ENCODE data around the gene TGFB3. TPM values are rescaled to one million over a fixed set of nuclear protein-coding genes. Genes with fewer than 3 reads are reported as not detected.
A peak's percentile ranks its signal among the peaks of the same experiment; 100 is the strongest.

Gene TGFB3
- total RNA-seq, 6 donors from 2014 or later, result 6.5 to 28.6 (median 12.3) TPM

- Histone ChIP-seq H3K27me3 (no peaks in the 10 kb centered on the region), H3K4me1 (peaks cover 21 to 42% (median 27%) of the 10 kb centered on the region in 4 donors), H3K36me3 (no peaks in the 10 kb centered on the region), H3K9me3 (no peaks in the 10 kb centered on the region), H3K4me3 (no peak overlapping the region), H3K27ac (no peak overlapping the region)
- ATAC-seq (ENCODE audit: low FRiP score in 2 of 2) (no peak), DNase-seq (no peak)
- TF ChIP-seq EP300 (IDR thresholded peaks at IDR 0.05), result no peak
- TF ChIP-seq CTCF (IDR thresholded peaks at IDR 0.05), result no peak
- TF ChIP-seq POLR2AphosphoS5 (IDR thresholded peaks at IDR 0.05), result no peak
- no peak for TF ChIP-seq POLR2A (IDR thresholded peaks at IDR 0.05)
- WGBS, 2 donors, result 59 to 70% methylated on average over 8 of the region's 8 CpGs
Measured at GRCh38 chr14:75976826-75977581, 4.8 kb downstream of the TGFB3 start.

DNA sequence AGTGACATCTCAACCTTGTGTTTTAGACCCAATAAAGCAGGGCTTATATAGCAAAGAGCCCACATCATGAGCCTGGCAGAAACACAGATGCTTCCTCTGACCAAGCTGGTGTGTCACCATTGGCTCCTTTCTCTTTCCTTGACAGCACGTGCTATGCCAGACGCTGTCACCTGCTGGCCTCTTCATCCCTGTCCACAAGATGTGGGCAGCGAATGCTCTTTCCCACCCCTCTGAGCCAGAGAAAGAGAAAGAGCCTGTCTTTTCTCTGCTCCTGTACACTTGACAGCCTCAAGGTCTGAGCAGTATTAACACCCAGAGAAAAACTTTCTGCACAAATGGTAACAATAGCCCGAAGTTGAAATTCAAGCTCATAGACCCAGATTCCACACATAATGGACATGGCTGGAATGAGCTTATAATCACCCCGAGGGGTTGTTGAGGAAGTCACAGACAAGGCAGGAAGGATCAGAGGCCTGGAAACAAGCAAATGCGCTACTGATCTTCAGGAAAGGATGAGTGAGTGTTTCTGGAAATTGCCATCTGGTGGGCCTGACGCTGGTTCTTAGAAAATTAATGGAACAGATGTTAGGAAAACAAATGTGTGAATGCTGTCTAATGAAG is 8.9 kb downstream of the TGFB3 start:
- Histone ChIP-seq H3K27ac (no peak overlapping the region), H3K4me1 (peaks cover 0 to 4% (median 1%) of the 10 kb centered on the region in 4 donors), H3K9me3 (no peaks in the 10 kb centered on the region), H3K4me3 (no peak overlapping the region), H3K36me3 (peaks cover 0 to 10% (median 0%) of the 10 kb centered on the region in 4 donors), H3K27me3 (no peaks in the 10 kb centered on the region)
- DNase-seq, result no peak
- ATAC-seq (ENCODE audit: low FRiP score in 2 of 2), result no peak
- TF ChIP-seq POLR2A (IDR thresholded peaks at IDR 0.05), result no peak
- TF ChIP-seq CTCF (IDR thresholded peaks at IDR 0.05), result no peak
- TF ChIP-seq EP300 (IDR thresholded peaks at IDR 0.05), result no peak
- TF ChIP-seq POLR2AphosphoS5 (IDR thresholded peaks at IDR 0.05), result no peak
- WGBS, 2 donors, result 47 to 76% methylated on average over 7 of the region's 7 CpGs

- ATAC-seq (ENCODE audit: low FRiP score in 2 of 2) (no peak), DNase-seq (peak in 1 of 2 donors; percentile 18)
- TF ChIP-seq EP300 (IDR thresholded peaks at IDR 0.05) (no peak), CTCF (IDR thresholded peaks at IDR 0.05) (no peak), POLR2AphosphoS5 (IDR thresholded peaks at IDR 0.05) (no peak), POLR2A (IDR thresholded peaks at IDR 0.05) (no peak)
- no peak overlapping the region for H3K27ac ChIP-seq
- H3K27me3 ChIP-seq, result no peaks in the 10 kb centered on the region
- H3K4me1 ChIP-seq, result no peaks in the 10 kb centered on the region
- H3K9me3 ChIP-seq, result no peaks in the 10 kb centered on the region
- peaks cover 0 to 17% (median 0%) of the 10 kb centered on the region in 4 donors for H3K36me3 ChIP-seq
- H3K4me3 ChIP-seq, result no peak overlapping the region
- 92 to 96% methylated on average over 15 of the region's 15 CpGs for WGBS, 2 donors
Measured at GRCh38 chr14:75971509-75971908, 10.3 kb downstream of the TGFB3 start.

DNA sequence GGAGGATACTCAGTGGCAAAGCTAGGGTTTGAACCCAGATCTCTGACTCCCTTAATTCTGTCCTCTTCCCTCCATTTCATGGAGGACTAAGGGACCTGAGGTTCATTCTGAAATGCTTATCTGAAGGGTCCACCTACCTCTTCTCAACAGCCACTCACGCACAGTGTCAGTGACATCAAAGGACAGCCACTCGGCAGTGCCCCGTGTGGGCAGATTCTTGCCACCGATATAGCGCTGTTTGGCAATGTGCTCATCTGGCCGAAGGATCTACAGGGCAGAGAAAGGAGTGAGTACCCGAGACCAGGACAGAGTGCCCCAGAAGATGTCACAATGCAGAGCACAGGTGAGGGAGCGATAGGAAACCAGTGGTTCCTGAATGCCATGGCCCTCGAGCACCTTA is 10.8 kb downstream of the TGFB3 start:
- Histone ChIP-seq H3K4me3 (no peak overlapping the region), H3K9me3 (no peaks in the 10 kb centered on the region), H3K27me3 (no peaks in the 10 kb centered on the region), H3K27ac (no peak overlapping the region), H3K4me1 (no peaks in the 10 kb centered on the region), H3K36me3 (peaks cover 0 to 21% (median 0%) of the 10 kb centered on the region in 4 donors)
- TF ChIP-seq EP300 (IDR thresholded peaks at IDR 0.05) (no peak), CTCF (IDR thresholded peaks at IDR 0.05) (no peak), POLR2A (IDR thresholded peaks at IDR 0.05) (no peak), POLR2AphosphoS5 (IDR thresholded peaks at IDR 0.05) (no peak)
- no peak for DNase-seq
- WGBS, 2 donors, result 81 to 82% methylated on average over 9 of the region's 9 CpGs
- no peak for ATAC-seq (ENCODE audit: low FRiP score in 2 of 2)

Data from upper lobe of left lung (tissue), 6 donors.